ENCODE results near the gene UNC93A.
"Not testable (repeated sequence)": the region's sequence is repeated elsewhere in the genome, so short reads cannot be mapped to it uniquely, and the experiment has no call there.

Gene UNC93A

GRCh38 chr6:167294651-167295494 is 3.8 kb downstream of the UNC93A start:
- FAIRE-seq: no peak

GRCh38 chr6:167295495-167296292 is 4.6 kb downstream of the UNC93A start:
- FAIRE-seq: no peak

GRCh38 chr6:167296293-167296690 is 5.2 kb downstream of the UNC93A start:
- FAIRE-seq: no peak

- no peak for FAIRE-seq
These were observed 5.8 kb downstream of the UNC93A start for GRCh38 chr6:167296902-167297301.

GRCh38 chr6:167298127-167298526 is 7.0 kb downstream of the UNC93A start:
- FAIRE-seq: no peak

GRCh38 chr6:167299641-167300308 is 8.7 kb downstream of the UNC93A start:
- FAIRE-seq: no peak

GRCh38 chr6:167300902-167301777 is 10.0 kb downstream of the UNC93A start:
- no peak for FAIRE-seq

GRCh38 chr6:167302074-167302473 is 11.0 kb downstream of the UNC93A start:
- no peak for FAIRE-seq

GRCh38 chr6:167302796-167303195 is 11.7 kb downstream of the UNC93A start:
- FAIRE-seq: no peak

- no peak for FAIRE-seq
These were observed 12.8 kb downstream of the UNC93A start for GRCh38 chr6:167303675-167304625.

GRCh38 chr6:167304912-167305311 is 13.8 kb downstream of the UNC93A start:
- FAIRE-seq: no peak

- no peak for FAIRE-seq
These were observed 14.7 kb downstream of the UNC93A start for GRCh38 chr6:167305796-167306195.

GRCh38 chr6:167306401-167306998 is 15.4 kb downstream of the UNC93A start:
- no peak for FAIRE-seq

GRCh38 chr6:167307342-167307955 is 16.3 kb downstream of the UNC93A start:
- no peak for FAIRE-seq

GRCh38 chr6:167308207-167308606 is 17.1 kb downstream of the UNC93A start:
- FAIRE-seq: no peak

GRCh38 chr6:167309355-167310192 is 18.5 kb downstream of the UNC93A start:
- FAIRE-seq: not testable (repeated sequence)

GRCh38 chr6:167311286-167311685 is 20.2 kb downstream of the UNC93A start:
- no peak for FAIRE-seq

- FAIRE-seq: not testable (repeated sequence)
These were observed 20.6 kb downstream of the UNC93A start for GRCh38 chr6:167311691-167312090.

- no peak for FAIRE-seq
These were observed 23.2 kb downstream of the UNC93A start for GRCh38 chr6:167314180-167314821.

Data from endometrium (tissue), 2 donors.